Esophagus squamous epithelium (tissue), 4 donors: Measurements from ENCODE around the gene TMEM101.

Source experiments
- CTCF ChIP-seq, 6 experiments: fragments of 450-650 bp in 4 of 6; fragments of 200-600 bp in 2 of 6; sonication (generic) in 2 of 6; IDR thresholded peaks; one replicate each; pipeline ENCODE4 v1.5.1; 2016 to 2019; ENCODE audit warnings: antibody characterized with exemption in 6 of 6, mild to moderate bottlenecking in 4 of 6, moderate library complexity in 4 of 6
- POLR2A ChIP-seq, 4 donors: fragments of 450-650 bp; IDR thresholded peaks; one replicate each; pipeline ENCODE4 v1.6.1; 2017; ENCODE audit warnings: antibody characterized with exemption in 4 of 4, mild to moderate bottlenecking in 4 of 4, moderate library complexity in 3 of 4

GRCh38 chr17:44063704-44064639, 49.2 kb upstream of the TMEM101 start:
- TF ChIP-seq CTCF (IDR thresholded peaks at IDR 0.05) (no peak), POLR2A (IDR thresholded peaks at IDR 0.05) (no peak)
